ENCODE measurements around the gene RAB13.
"Not testable (repeated sequence)": the region's sequence is repeated elsewhere in the genome, so short reads cannot be mapped to it uniquely, and the experiment has no call there.

- not testable (repeated sequence) for TF ChIP-seq CTCF, POLR2A (IDR thresholded peaks at IDR 0.05)
These were observed 10.7 kb upstream of the RAB13 start for GRCh38 chr1:153996882-153997281.
